GM18870 (cell line): ENCODE data around the gene ENTPD6.
"Not testable (repeated sequence)": the region's sequence is repeated elsewhere in the genome, so short reads cannot be mapped to it uniquely, and the experiment has no call there.

Source experiments
- ATAC-seq: cut with Tn5 transposase; IDR thresholded peaks from one replicate; pipeline ENCODE4 v1.9.1; 2021; ENCODE audit warnings: moderate library complexity; ENCODE audit not compliant: unreplicated experiment

ENTPD6 gene

DNA sequence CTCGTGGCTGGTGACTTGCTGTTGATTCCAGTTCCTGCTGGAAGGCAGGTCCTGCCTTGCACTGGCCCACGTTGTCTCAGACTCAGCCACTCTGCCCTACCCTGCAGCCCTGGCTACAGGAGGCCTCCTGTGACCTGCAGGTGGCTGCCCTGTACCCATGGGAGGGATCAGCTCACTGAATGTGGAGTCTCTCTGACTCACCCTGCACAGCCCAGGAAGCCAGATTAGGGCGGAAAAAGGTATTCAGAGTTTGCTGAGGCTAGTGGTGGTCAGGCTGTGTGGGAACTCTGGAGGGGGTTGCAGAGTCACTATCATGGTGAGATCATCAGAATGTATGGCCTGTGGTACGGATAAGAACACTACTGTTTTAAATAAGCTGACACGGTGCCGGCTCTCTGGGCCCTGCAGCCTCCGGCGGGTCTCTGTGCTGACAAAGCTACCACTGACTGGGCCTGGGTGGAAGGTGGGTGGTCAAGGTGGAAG lies 27.7 kb downstream of the ENTPD6 start:
- ATAC-seq: no peak

DNA sequence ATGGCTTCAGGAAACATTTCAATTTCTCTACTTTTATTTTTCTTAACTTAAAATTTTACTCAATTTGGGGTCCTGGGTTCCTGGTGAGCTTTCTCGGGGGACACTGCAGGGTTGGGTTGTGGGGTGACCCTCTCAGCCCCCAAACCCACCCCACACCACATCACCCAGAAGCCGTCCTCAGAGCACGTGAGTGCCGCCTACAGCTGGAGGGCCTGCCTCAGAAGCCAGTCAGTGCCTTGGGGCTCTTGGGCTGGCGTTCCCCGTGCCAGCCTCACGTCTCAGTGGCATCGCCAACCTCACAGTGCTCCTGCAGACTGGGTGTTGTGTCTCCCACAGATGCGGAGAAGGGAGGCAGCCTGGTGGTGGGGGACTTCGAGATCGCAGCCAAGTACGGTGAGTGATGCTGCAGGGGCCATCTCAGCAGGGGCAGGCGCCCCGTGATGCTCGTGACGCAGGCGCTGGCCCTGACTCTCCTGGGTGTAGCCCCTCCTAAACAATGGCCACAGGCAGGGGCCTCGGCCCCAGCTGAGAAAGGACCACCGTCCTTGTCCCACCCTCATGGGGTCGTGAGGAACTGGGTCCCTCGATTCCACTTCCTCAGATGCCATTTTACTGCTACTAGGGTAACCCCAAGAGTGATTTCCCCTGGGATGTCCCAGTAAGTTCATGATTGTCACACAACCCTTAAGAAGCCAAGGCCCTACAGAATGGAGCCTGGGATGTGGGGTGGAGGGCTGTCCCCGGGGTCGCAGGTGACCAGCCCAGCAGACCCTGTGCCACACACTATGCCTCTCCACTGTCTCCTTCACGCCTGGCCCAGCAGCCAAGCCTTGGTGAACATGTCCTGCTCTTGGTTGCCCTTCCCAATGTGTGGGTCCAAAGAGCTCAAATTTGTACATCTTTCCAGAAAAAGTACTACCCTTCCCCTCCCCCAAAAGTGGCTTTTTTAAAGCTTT lies 28.5 kb downstream of the ENTPD6 start:
- no peak for ATAC-seq

DNA sequence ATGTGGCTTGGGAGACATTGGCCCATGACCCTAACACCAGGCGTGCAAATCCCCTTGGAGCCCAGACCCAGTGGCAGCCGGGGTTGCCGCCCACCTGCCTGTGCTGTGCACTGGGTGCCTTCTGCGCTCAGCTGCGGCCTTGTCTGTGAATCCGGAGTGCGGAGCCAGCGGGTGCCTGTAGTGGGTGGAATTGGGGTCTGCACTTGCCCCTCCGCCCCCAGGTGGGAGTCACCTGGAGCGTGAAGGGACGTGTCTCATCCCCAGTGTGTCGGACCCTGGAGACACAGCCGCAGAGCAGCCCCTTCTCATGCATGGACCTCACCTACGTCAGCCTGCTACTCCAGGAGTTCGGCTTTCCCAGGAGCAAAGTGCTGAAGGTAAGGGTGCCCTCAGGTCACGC lies 29.4 kb downstream of the ENTPD6 start:
- no peak for ATAC-seq

DNA sequence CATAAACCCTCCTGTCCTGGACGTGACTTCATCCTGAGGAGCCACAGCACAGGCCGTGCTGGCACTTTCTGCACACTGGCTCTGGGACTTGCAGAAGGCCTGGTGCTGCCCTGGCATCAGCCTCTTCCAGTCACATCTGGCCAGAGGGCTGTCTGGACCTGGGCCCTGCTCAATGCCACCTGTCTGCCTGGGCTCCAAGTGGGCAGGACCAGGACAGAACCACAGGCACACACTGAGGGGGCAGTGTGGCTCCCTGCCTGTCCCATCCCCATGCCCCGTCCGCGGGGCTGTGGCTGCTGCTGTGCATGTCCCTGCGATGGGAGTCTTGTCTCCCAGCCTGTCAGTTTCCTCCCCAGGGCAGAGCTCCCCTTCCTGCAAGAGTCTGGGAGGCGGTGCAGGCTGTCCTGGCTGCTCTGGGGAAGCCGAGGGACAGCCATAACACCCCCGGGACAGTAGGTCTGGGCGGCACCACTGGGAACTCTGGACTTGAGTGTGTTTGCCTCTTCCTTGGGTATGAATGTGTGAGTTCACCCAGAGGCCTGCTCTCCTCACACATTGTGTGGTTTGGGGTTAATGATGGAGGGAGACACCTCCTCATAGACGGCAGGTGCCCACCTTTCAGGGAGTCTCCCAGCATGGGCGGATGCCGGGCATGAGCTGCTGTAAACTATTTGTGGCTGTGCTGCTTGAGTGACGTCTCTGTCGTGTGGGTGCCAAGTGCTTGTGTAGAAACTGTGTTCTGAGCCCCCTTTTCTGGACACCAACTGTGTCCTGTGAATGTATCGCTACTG lies 30.3 kb downstream of the ENTPD6 start:
- no peak for ATAC-seq

DNA sequence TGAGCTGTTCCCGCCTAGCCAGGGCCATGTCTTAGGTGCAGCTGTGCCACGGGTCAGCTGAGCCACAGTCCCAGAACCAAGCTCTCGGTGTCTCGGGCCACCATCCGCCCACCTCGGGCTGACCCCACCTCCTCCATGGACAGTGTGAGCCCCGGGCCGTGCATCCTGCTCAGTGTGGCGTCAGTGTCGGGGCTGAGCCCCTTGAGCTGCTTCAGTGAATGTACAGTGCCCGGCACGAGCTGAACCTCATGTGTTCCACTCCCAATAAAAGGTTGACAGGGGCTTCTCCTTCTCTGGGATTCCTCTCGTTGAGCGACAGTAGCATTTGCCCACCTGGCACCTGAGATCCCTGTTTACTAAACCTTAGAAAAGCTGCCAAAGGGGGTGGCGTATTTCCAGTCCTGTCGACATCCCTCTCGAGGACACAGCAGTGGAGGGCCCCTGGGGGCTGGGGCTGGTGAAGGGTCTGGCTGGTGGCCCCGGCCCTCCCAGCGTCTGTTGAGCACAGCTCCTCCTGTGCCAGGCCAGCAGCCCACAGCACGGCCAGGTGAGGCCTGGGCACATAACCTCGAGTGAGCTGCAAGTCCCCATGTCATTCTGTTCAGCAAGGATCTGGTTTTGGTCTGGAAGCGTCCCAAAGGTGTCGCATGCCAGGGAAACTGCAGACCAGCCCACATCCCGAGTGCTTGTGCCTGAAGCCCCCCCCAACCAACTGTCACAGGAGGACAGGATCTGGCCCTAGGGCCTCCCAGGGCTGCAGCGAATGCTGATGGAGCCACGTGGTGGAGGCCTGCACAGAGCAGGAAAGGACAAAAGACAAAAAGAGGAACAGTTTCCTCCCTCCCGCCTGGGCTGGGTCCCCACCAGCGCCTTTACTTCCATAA lies 31.2 kb downstream of the ENTPD6 start:
- ATAC-seq: no peak

DNA sequence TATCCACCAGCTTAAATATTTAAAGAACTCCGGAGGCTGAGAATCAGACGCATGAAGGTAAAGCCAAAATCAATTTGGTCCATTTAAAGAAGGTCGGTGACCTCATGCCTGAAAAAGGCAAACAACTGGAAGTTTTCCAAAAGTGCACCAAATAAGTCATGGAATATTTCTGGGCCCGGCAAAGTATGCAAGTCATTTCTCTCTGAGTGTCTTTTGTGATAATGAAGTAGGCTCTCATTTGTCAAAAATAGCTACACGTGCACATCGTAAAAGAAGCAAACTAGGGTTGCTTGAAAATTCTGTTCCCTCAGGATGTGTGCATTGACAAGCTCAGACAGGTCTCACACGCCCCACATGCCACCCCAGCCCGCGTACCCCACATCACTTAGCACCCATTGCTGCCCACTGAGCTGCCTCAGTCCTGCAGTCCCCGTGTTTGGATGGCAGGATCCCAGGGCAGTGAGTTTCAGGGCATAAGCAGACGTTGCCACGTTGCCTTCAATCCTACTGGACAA lies 31.9 kb downstream of the ENTPD6 start:
- no peak for ATAC-seq

DNA sequence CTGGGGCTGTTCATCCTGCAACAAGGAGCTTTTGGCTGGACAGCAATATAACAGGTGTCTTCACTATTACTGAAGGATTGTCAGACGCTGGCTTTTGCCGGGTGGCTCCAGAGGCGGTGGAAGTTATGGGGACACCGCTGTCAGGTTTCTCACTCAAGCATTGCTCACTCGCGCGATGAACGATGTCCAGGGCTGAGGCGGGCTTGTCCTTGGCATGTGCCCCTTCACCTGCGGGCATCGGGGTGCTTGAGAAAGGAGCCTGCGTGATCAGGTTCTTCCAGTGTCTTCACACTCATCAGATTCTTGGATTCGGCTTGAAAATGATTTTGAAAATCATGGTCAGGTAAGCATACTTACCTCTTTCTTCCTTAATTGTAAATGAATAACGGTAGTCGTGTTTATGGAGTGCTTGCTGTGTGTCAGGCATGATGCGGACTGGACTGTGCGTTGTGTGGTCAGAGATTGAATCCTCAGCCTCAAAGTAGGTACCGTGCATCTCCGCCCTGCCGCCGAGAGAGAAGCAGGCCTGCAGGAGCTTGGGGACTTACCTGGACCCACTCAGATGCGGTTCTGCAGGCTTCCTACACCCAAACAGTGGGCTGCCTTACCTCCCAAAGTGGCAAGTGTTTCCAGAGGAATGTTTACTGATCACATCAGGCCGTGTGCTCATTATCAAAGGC lies 34.1 kb downstream of the ENTPD6 start:
- ATAC-seq: no peak

DNA sequence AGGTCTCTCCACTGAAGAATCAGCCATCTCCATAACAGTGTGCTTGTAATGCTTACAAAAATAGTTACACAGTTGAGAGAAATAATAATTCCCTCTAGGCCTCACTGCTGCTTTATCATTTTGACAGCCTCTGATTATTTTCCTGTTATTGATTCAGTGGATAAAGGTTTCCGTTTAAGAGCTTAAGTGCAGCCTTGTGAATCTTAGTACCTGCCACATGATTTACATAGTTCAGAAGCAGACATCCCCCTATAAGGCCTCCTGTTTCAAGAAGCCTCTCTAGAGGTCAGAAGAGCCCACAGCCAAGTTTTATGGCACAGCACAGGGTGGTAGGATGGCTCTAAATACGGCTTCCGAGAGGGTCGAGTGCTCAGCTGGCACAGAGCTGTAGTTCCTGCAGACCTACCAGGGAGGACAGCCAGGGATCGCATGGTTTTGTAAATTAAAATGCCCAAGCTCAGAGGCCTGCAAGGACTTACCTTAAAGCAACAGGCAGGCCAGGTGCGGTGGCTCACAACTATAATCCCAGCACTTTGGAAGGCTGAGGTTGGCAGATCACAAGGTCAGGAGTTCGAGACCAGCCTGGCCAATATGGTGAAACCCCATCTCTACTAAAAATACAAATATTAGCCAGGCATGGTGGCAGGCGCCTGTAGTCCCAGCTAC lies 34.8 kb downstream of the ENTPD6 start:
- peak; percentile 67 for ATAC-seq

DNA sequence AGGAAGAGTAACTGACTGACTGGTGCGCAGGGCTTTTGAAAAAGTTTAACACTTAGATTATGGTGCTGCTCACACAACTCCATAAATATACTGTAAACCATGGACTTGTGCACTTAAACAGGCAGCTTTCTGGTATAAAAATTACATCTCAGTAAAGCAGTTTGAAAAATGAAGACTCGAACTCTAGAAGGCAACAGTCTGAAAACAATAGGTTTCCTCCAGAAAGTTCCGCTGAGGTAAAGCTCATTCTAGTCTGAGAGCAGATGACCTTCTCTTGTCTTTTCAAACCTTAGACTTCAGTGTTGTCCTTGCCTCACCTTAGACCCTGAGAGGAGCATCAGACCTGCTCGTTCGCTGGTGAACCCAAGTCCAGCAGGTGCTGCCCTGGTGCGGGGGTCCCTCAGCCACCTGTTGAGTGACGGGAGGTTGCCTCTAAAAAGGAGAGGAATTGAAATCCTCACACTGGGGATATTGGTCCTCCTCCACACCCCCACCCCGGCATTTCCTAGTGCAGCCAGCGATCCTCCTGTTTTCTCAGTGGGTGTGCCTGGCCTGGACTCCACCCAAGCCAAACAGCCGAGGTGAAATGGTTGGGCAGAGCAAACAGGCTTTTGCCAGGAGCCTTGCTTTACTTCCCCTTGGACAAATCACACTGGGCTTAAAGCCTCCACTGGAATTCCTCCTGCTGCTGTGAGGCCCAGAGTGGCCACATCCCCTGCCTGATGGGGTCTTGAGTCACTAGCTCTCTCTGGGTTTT lies 37.7 kb downstream of the ENTPD6 start:
- ATAC-seq: no peak

DNA sequence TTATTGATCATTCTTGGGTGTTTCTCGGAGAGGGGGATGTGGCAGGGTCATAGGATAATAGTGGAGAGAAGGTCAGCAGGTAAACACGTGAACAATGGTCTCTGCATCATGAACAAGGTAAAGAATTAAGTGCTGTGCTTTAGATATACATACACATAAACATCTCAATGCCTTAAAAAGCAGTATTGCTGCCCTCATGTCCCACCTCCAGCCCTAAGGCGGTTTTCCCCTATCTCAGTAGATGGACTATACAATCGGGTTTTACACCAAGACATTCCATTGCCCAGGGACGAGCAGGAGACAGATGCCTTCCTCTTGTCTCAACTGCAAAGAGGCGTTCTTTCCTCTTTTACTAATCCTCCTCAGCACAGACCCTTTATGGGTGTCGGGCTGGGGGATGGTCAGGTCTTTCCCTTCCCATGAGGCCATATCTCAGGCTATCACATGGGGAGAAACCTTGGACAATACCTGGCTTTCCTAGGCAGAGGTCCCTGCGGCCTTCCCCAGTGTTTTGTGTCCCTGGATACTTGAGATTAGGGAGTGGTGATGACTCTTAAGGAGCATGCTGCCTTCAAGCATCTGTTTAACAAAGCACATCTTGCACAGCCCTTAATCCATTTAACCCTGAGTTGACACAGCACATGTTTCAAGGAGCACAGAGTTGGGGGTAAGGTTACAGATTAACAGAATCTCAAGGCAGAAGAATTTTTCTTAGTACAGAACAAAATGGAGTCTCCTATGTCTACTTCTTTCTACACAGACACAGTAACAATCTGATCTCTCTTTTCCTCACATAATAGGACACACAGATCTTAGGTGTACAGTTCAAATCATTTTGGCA lies 38.7 kb downstream of the ENTPD6 start:
- ATAC-seq: not testable (repeated sequence)

DNA sequence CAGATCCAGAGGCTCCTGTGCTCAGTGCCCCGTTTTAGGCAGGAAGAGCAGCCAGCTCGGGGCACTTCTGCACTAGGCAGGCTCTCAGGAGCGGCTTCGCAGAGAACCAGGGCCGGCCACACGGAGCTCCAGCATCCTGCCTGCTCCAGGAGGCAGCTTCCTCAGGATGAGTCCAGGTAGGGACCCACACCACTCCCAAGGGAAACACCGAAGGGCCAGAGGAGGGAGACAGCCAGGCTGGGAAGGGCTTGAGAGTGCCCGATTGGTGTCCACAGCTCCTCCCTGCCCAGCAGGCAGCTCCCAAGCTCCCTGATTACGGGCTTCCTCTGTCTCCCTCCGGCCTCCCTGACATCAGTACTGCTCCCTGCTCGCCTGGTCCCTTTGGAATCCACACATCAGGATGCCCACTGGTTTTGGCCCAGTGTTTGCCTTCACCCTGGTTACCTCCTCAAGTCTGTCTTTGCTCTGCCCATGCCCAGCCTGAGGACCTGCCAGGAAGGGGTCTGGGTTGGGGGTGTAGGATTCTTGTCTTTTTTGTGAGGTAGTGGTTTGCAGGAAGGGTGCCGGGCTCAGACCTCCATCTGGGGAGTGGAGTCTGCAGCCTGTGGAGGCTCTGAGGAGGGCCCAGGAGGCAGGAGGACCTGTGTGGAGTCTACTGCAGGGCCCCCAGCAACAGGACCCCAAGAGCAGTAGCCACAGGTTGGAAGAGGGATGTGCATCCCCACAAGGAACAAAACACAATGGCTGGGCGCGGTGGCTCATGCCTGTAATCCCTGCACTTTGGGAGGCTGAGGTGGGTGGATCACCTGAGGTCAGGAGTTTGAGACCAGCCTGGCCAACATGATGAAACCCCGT lies 41.2 kb downstream of the ENTPD6 start:
- no peak for ATAC-seq

DNA sequence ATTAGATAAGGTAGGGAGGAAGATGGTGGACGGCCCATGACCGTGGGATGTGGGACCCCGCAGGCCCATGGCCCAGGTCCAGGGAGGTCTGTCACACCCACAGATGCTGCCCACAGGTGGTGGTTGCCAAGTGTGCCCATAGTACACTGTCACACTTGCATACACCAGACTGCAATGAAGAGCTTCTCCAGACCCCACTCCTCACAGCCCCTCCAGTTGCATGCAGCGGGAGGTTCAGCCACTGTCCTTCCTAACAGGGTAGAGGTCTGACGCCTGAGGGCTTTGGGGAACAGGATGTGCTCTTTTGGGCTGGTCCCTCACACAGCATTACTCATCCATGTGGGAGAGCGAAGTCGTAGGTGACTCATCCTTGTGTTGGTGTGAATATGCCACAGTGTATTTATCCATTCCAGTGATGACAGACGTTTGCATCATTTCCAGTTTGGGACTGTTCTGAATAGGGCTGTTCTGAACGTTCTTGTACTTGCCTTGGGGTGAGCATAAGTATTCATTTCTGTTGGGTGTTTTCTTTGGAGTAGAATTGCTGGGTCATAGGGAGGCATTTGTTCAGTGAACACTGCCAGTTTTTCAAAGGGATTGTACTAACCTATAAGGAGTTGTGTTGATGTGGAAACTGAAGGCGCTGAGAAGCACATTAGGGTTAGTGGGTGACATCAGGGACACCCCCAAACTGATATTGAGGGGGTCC lies 42.3 kb downstream of the ENTPD6 start:
- peak; percentile 74 for ATAC-seq

DNA sequence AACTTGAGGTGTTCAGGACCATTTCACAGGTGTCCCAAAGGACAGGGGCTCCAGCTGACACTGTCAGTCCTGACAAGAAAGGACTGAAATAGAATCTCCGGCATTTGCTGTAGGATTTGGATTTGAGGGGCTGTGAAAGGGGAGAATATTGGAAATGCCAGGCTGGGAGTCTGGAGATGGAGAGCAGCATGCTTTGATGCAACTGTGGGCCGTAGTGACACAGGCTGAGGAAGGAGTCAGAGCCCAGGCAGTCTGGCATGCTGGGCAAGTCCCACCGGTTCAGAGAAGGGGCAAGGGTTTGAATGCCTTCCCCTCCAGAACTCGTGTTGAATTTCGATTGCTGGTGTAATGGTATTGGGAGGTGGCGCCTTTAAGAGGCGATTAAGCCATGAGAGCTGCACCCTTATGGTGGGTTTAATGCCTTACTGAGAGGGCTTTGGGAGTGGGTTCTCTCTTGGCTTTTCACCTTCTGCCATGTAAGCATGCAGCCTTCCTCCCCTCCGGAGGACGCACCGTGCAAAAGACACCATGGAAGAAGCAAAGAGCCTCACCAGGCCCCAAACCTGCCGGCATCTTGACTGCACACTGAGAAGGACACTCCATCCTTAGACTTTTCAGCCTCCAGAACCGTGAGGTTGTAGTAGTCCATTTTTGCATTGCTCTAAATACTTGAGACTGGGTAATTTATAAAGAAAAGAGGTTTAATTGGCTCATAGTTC lies 43.0 kb downstream of the ENTPD6 start:
- ATAC-seq: no peak

DNA sequence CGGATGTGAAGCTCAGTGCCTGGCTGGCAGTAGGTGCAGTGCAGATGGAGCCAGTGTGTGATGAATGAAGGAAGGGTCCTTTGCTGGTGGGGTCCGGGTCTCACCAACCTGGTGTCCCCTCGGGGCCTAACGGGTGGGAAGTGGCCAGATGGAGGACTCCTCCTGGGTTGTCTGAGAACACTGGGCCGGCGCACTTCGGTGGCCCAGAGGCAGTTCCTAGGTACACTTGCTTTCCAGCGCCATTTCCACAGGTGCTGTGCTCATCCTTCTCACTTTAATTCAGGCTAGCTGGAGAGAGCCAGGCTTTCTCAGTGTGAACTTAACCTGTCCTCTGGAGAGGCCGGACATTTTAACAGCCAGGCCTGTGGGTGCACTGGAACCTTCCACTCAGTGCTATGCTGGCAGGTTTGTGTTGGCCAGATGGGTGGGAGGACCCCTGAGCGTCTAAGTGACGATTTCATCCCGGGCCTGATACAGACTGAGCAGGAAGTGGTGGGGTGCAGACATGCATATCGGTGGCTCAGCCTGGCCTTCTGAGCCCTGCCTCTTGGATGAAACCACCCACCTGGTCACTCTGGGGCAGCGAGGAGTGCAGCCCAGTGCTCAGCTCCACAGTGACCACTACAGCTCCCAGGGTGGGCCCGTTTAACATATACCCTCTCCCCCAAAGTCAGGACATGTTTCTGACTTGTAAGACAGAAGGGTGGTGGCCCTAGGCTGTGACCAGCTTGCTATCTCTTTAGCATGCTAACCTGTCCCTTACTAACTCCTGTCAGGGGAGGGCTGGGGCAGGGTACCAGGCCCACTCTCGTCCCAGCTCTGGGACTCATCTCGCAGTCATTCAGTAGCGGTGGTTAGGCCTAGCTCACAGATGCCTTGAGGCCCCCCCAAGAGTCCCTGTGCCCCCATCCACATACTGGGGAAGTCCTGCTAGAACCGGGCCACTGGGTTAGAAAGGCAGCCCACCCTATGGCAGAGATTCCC lies 44.2 kb downstream of the ENTPD6 start:
- no peak for ATAC-seq
